ENCODE data around the gene DLGAP4. TPM values are rescaled to one million over a fixed set of nuclear protein-coding genes. Genes with fewer than 3 reads are reported as not detected.

DLGAP4 gene
- total and polyA plus RNA-seq, 3 experiments from 2014 or later, result 15.5 to 19.3 (median 19.1) TPM

DNA sequence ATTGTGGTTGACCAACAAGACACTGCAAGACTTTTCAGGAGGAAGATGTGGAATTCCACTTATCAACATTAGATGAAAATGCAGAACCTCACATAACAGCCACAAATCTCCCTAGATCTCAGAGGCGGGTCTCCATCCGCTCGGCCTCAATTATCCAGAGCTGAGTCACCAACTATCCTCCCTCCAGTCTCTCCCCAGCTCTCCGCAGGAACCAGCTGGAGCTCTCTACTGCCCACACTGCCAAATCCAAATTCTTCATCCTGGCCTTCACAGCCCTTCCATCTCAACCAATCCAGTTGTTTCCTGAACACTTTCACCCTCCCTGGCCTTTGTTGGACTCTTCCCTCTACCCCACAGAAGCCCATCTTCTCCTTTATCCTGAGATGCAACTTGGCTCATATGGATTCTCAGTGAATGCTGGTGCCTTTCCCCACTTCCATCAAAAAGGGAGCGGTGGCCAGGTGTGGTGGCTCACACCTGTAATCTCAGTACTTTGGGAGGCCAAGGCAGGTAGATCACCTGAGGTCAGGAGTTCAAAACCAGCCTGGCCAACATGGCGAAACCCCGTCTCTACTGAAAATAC lies 263.8 kb downstream of the DLGAP4 start:
- H3K4me1 Mint-ChIP-seq, result peaks cover 17 to 23% (median 21%) of the 10 kb centered on the region in 3 donors
- DNase-seq, result no peak
- peak overlapping the region in 6 of 8 donors; percentile 12 to 98 (median 57) for H3K27ac Mint-ChIP-seq
- peaks cover 7% of the 10 kb centered on the region for H3K9me3 ChIP-seq (ENCODE audit: low read length)
- ChIA-PET POLR2A (no interaction called here), CTCF (interaction anchor here (1.8 kb wide), 1 partner anchor 35 kb away, joined by 6 read pairs; the partner anchor contains the start of gene RAB5IF)
- no peak overlapping the region for H3K4me3 Mint-ChIP-seq
- H3K36me3 Mint-ChIP-seq, result peaks cover 0 to 4% (median 1%) of the 10 kb centered on the region in 3 donors
- H3K9me3 Mint-ChIP-seq, result peaks cover under 1 to 11% (median 4%) of the 10 kb centered on the region in 5 donors
- no peak overlapping the region for H3K27ac ChIP-seq (ENCODE audit: low read depth, low read length)
- no peaks in the 10 kb centered on the region for H3K27me3 ChIP-seq (ENCODE audit: insufficient read depth, low read length, poor library complexity, severe bottlenecking)
- peaks cover 15% of the 10 kb centered on the region for H3K4me1 ChIP-seq (ENCODE audit: insufficient read depth, low read length)
- H3K27me3 Mint-ChIP-seq, result peaks cover 0 to 3% of the 10 kb centered on the region in 2 donors
- H3K36me3 ChIP-seq (ENCODE audit: insufficient read depth, low read length), result no peaks in the 10 kb centered on the region
- no peak overlapping the region for H3K4me3 ChIP-seq (ENCODE audit: low read length)

- Histone ChIP-seq H3K9me3 (ENCODE audit: low read length) (no peaks in the 10 kb centered on the region), H3K4me1 (ENCODE audit: insufficient read depth, low read length) (peaks cover 27% of the 10 kb centered on the region), H3K27me3 (ENCODE audit: insufficient read depth, low read length, poor library complexity, severe bottlenecking) (no peaks in the 10 kb centered on the region), H3K36me3 (ENCODE audit: insufficient read depth, low read length) (no peaks in the 10 kb centered on the region), H3K27ac (ENCODE audit: low read depth, low read length) (peak overlapping the region; percentile 91), H3K4me3 (ENCODE audit: low read length) (peak overlapping the region; percentile 52)
- CTCF ChIA-PET, result interaction anchor here (1.0 to 4.2 kb wide), 8 partner anchors 12 to 183 kb away, joined by 3 to 42 read pairs (median 5); partner anchors contain the start of gene RAB5IF
- peak overlapping the region; percentile 97 to 100 (median 98) for H3K27ac Mint-ChIP-seq
- peaks cover 0 to 10% (median 0%) of the 10 kb centered on the region in 3 donors for H3K36me3 Mint-ChIP-seq
- H3K4me3 Mint-ChIP-seq, result peak overlapping the region; percentile 86 to 94 (median 90)
- POLR2A ChIA-PET, result interaction anchor here (0.5 to 3.7 kb wide), 9 partner anchors 21 to 192 kb away, joined by 3 to 49 read pairs (median 5); partner anchors contain the start of genes RAB5IF and SLA2
- peaks cover 0 to 3% of the 10 kb centered on the region in 2 donors for H3K27me3 Mint-ChIP-seq
- peaks cover 0 to under 1% (median 0%) of the 10 kb centered on the region in 5 donors for H3K9me3 Mint-ChIP-seq
- DNase-seq, result peak in 1 of 5 donors; percentile 43
- H3K4me1 Mint-ChIP-seq, result peaks cover 30 to 40% (median 37%) of the 10 kb centered on the region in 3 donors
These were observed 265.7 kb downstream of the DLGAP4 start for GRCh38 chr20:36571564-36572504.

DNA sequence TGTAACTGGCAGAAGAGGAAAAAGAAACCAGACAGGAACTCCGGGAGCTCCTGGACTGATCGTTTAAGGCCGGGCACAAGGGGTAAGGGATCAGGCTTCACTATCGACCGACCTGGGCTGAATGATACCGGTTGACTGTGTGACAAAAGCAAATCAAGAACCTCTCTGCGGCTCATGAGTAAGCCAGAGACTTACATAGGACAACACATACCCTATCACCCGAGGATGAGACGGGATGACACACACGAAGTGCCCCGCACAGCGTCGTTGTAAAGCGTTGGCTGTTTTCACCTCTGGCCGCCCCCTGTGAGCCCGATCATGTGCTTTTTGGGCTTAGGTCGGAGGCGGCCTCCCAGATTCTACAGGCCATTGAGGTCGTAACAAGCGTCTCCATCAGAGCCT lies 266.6 kb downstream of the DLGAP4 start:
- peaks cover 0 to 3% of the 10 kb centered on the region in 2 donors for H3K27me3 Mint-ChIP-seq
- peak overlapping the region; percentile 97 to 100 (median 98) for H3K27ac Mint-ChIP-seq
- CTCF ChIA-PET, result interaction anchor here (0.5 to 4.2 kb wide), 10 partner anchors 13 to 182 kb away, joined by 3 to 42 read pairs (median 6); partner anchors contain the start of gene RAB5IF
- Histone ChIP-seq H3K4me3 (ENCODE audit: low read length) (peak overlapping the region; percentile 52), H3K4me1 (ENCODE audit: insufficient read depth, low read length) (peaks cover 28% of the 10 kb centered on the region), H3K9me3 (ENCODE audit: low read length) (no peaks in the 10 kb centered on the region), H3K27ac (ENCODE audit: low read depth, low read length) (peak overlapping the region; percentile 91), H3K36me3 (ENCODE audit: insufficient read depth, low read length) (no peaks in the 10 kb centered on the region), H3K27me3 (ENCODE audit: insufficient read depth, low read length, poor library complexity, severe bottlenecking) (no peaks in the 10 kb centered on the region)
- DNase-seq, result peak in 3 of 5 donors; percentile 47 to 82 (median 48)
- H3K9me3 Mint-ChIP-seq, result no peaks in the 10 kb centered on the region
- H3K4me3 Mint-ChIP-seq, result peak overlapping the region; percentile 86 to 94 (median 90)
- POLR2A ChIA-PET, result interaction anchor here (0.5 to 3.7 kb wide), 10 partner anchors 15 to 606 kb away, joined by 3 to 49 read pairs (median 4); partner anchors contain the start of genes MROH8, RAB5IF, RPN2 and SLA2
- peaks cover 30 to 40% (median 37%) of the 10 kb centered on the region in 3 donors for H3K4me1 Mint-ChIP-seq
- peaks cover 0 to 10% (median 0%) of the 10 kb centered on the region in 3 donors for H3K36me3 Mint-ChIP-seq

- Mint-ChIP-seq H3K4me3 (peak within 1 kb of the TSS; percentile 90 to 96 (median 93)), H3K27ac (peak within 1 kb of the TSS; percentile 97 to 100 (median 98)), H3K9me3 (no peaks in the 10 kb centered on the region), H3K27me3 (peaks cover 0 to 3% of the 10 kb centered on the region in 2 donors), H3K36me3 (peaks cover 0 to 14% (median 0%) of the 10 kb centered on the region in 3 donors), H3K4me1 (peaks cover 30 to 40% (median 37%) of the 10 kb centered on the region in 3 donors)
- POLR2A ChIA-PET, result interaction anchor here (0.5 to 3.7 kb wide), 14 partner anchors 8 to 606 kb away, joined by 3 to 49 read pairs (median 4); partner anchors contain the start of genes DSN1, MROH8, RAB5IF and RPN2
- H3K4me3 ChIP-seq (ENCODE audit: low read length), result peak within 1 kb of the TSS; percentile 66
- no peaks in the 10 kb centered on the region for H3K36me3 ChIP-seq (ENCODE audit: insufficient read depth, low read length)
- peak within 1 kb of the TSS; percentile 91 for H3K27ac ChIP-seq (ENCODE audit: low read depth, low read length)
- peaks cover 33% of the 10 kb centered on the region for H3K4me1 ChIP-seq (ENCODE audit: insufficient read depth, low read length)
- H3K27me3 ChIP-seq (ENCODE audit: insufficient read depth, low read length, poor library complexity, severe bottlenecking), result no peaks in the 10 kb centered on the region
- H3K9me3 ChIP-seq (ENCODE audit: low read length), result no peaks in the 10 kb centered on the region
- peak; percentile 85 to 96 (median 93) for DNase-seq
- CTCF ChIA-PET, result interaction anchor here (0.5 to 4.2 kb wide), 10 partner anchors 11 to 181 kb away, joined by 3 to 42 read pairs (median 6); partner anchors contain the start of gene RAB5IF
These were observed 267.1 kb downstream of the DLGAP4 start, which contains the start of gene TGIF2 for GRCh38 chr20:36573103-36573797. TSS of gene TGIF2 (plus strand) at chr20:36573597. CDS start at chr20:36578775, 5,178 bp downstream.

GRCh38 chr20:36573798-36574365 lies 267.7 kb downstream of the DLGAP4 start:
- H3K27me3 ChIP-seq (ENCODE audit: insufficient read depth, low read length, poor library complexity, severe bottlenecking), result no peaks in the 10 kb centered on the region
- Mint-ChIP-seq H3K4me1 (peaks cover 30 to 40% (median 37%) of the 10 kb centered on the region in 3 donors), H3K27ac (peak overlapping the region in 6 of 8 donors; percentile 32 to 92 (median 77)), H3K9me3 (no peaks in the 10 kb centered on the region), H3K27me3 (peaks cover 0 to 3% of the 10 kb centered on the region in 2 donors), H3K36me3 (peaks cover 0 to 19% (median 0%) of the 10 kb centered on the region in 3 donors), H3K4me3 (peak overlapping the region; percentile 50 to 93 (median 90))
- H3K9me3 ChIP-seq (ENCODE audit: low read length), result no peaks in the 10 kb centered on the region
- peaks cover 33% of the 10 kb centered on the region for H3K4me1 ChIP-seq (ENCODE audit: insufficient read depth, low read length)
- CTCF ChIA-PET, result interaction anchor here (1.1 to 4.2 kb wide), 8 partner anchors 11 to 181 kb away, joined by 3 to 42 read pairs (median 6); partner anchors contain the start of gene RAB5IF
- peak in 4 of 5 donors; percentile 29 to 67 (median 35) for DNase-seq
- H3K27ac ChIP-seq (ENCODE audit: low read depth, low read length), result peak overlapping the region; percentile 91
- H3K4me3 ChIP-seq (ENCODE audit: low read length), result peak overlapping the region; percentile 60
- peaks cover 6% of the 10 kb centered on the region for H3K36me3 ChIP-seq (ENCODE audit: insufficient read depth, low read length)
- POLR2A ChIA-PET, result interaction anchor here (0.6 to 3.7 kb wide), 12 partner anchors 9 to 605 kb away, joined by 3 to 49 read pairs (median 4); partner anchors contain the start of genes DSN1, MROH8, RAB5IF and RPN2

- Histone ChIP-seq H3K4me3 (ENCODE audit: low read length) (peak overlapping the region; percentile 66), H3K9me3 (ENCODE audit: low read length) (no peaks in the 10 kb centered on the region), H3K36me3 (ENCODE audit: insufficient read depth, low read length) (peaks cover 10% of the 10 kb centered on the region), H3K27ac (ENCODE audit: low read depth, low read length) (peak overlapping the region; percentile 91), H3K27me3 (ENCODE audit: insufficient read depth, low read length, poor library complexity, severe bottlenecking) (no peaks in the 10 kb centered on the region), H3K4me1 (ENCODE audit: insufficient read depth, low read length) (peaks cover 33% of the 10 kb centered on the region)
- H3K27me3 Mint-ChIP-seq, result peaks cover 0 to 3% of the 10 kb centered on the region in 2 donors
- peak overlapping the region; percentile 81 to 98 (median 96) for H3K27ac Mint-ChIP-seq
- H3K4me1 Mint-ChIP-seq, result peaks cover 30 to 40% (median 37%) of the 10 kb centered on the region in 3 donors
- H3K9me3 Mint-ChIP-seq, result no peaks in the 10 kb centered on the region
- POLR2A ChIA-PET, result interaction anchor here (1.5 to 3.7 kb wide), 6 partner anchors 11 to 71 kb away, joined by 5 to 49 read pairs (median 14); partner anchors contain the start of genes RAB5IF and SLA2
- peak overlapping the region; percentile 82 to 96 (median 93) for H3K4me3 Mint-ChIP-seq
- peaks cover 0 to 25% (median 3%) of the 10 kb centered on the region in 3 donors for H3K36me3 Mint-ChIP-seq
- peak; percentile 35 to 70 (median 57) for DNase-seq
- CTCF ChIA-PET, result interaction anchor here (0.8 to 4.2 kb wide), 8 partner anchors 10 to 30 kb away, joined by 3 to 42 read pairs (median 6); partner anchors contain the start of gene RAB5IF
These were observed 268.4 kb downstream of the DLGAP4 start for GRCh38 chr20:36574366-36575135.
